Liver (tissue), 9 donors: Measurements from ENCODE around the gene ZNF716. TPM values are rescaled to one million over a fixed set of nuclear protein-coding genes. Genes with fewer than 3 reads are reported as not detected.

Experiments
- DNase-seq: peaks from one replicate; pipeline ENCODE4 v3.0.0-alpha.2; 2017; ENCODE audit warnings: low spot score
- H3K27ac ChIP-seq, 2 donors: one replicate each; pipeline ENCODE4 v1.7.0; 2013; ENCODE audit warnings: inconsistent platforms in 2 of 2, low read length in 2 of 2, control low read depth in 1 of 2, low read depth in 1 of 2, mild to moderate bottlenecking in 1 of 2
- H3K27me3 ChIP-seq, 4 donors: one replicate each; pipeline versions ENCODE4 v1.6.1 to v1.7.0; 2013; ENCODE audit warnings: low read length in 3 of 4, inconsistent platforms in 1 of 4, mild to moderate bottlenecking in 1 of 4, moderate library complexity in 1 of 4; ENCODE audit not compliant: control insufficient read depth in 4 of 4, insufficient read depth in 4 of 4
- H3K36me3 ChIP-seq, 4 donors: one replicate each; pipeline versions ENCODE4 v1.6.1 to v1.7.0; 2013; ENCODE audit warnings: low read length in 3 of 4, mild to moderate bottlenecking in 3 of 4, low read depth in 1 of 4, moderate library complexity in 1 of 4; ENCODE audit not compliant: control insufficient read depth in 4 of 4, insufficient read depth in 3 of 4
- H3K4me1 ChIP-seq, 4 donors: one replicate each; pipeline versions ENCODE4 v1.6.1 to v1.7.0; 2013; ENCODE audit warnings: low read length in 3 of 4, mild to moderate bottlenecking in 3 of 4, moderate library complexity in 1 of 4; ENCODE audit not compliant: control insufficient read depth in 4 of 4, insufficient read depth in 4 of 4
- H3K4me3 ChIP-seq, 3 donors: one replicate each; pipeline versions ENCODE4 v1.6.1 to v1.7.0; 2013; ENCODE audit warnings: low read length in 3 of 3, control low read depth in 1 of 3, low read depth in 1 of 3, mild to moderate bottlenecking in 1 of 3
- H3K9ac ChIP-seq, 2 donors: one replicate each; pipeline ENCODE4 v1.7.0; 2013; ENCODE audit warnings: low read length in 2 of 2, mild to moderate bottlenecking in 2 of 2, moderate library complexity in 2 of 2, control low read depth in 1 of 2, low read depth in 1 of 2
- H3K9me3 ChIP-seq, 4 donors: one replicate each; pipeline versions ENCODE4 v1.6.1 to v1.7.0; 2013; ENCODE audit warnings: low read length in 3 of 4; ENCODE audit not compliant: control insufficient read depth in 4 of 4
- EGR1 ChIP-seq, 2 donors: IDR thresholded peaks; 2 replicates each; pipeline ENCODE4 v1.6.1; 2016 to 2018; ENCODE audit warnings: antibody characterized with exemption in 2 of 2, low read depth in 2 of 2
- FOXA1 ChIP-seq: IDR thresholded peaks from 2 replicates; pipeline ENCODE4 v1.6.1; 2016; ENCODE audit warnings: antibody characterized with exemption
- NR2F2 ChIP-seq: IDR thresholded peaks from 2 replicates; pipeline ENCODE4 v1.6.1; 2016; ENCODE audit warnings: antibody characterized with exemption
- SP1 ChIP-seq: IDR thresholded peaks from 2 replicates; pipeline ENCODE4 v1.6.1; 2018; ENCODE audit warnings: antibody characterized with exemption, mild to moderate bottlenecking
- TAF1 ChIP-seq: conservative IDR thresholded peaks from 2 replicates; pipeline ENCODE4 v1.6.1; 2016; ENCODE audit warnings: antibody characterized with exemption, mild to moderate bottlenecking
- YY1 ChIP-seq: IDR thresholded peaks from 2 replicates; pipeline ENCODE4 v1.6.1; 2016; ENCODE audit warnings: antibody characterized with exemption, mild to moderate bottlenecking
- WGBS: extraction: QIAGEN DNeasy Blood & Tissue Kit; methylation state at CpG from one replicate; pipeline ENCODE4 v1.1.7; 2013; 5-methylcytosine and 5-hydroxymethylcytosine counted together
- polyA plus RNA-seq, 2 donors: library from polyadenylated mRNA; stranded (reverse) in 1 of 2; unstranded in 1 of 2; fragments of 200-250 nt in 1 of 2; fragments of >200 nt in 1 of 2; fragmentation: Nextera tagmentation in 1 of 2; extraction: Ambion mirVana in 1 of 2; gene quantifications; one replicate each; pipeline versions ENCODE4 v1.2.1 to v1.2.3, GENCODE V29; 2013 to 2015
- total RNA-seq, 2 donors: library from RNA; depleted of rRNA; stranded (reverse); fragments of >200 nt; gene quantifications; one replicate each; pipeline ENCODE4 v1.2.3, GENCODE V29; 2014
- TF ChIP-seq, protein P1 (sequence below): fragments of 150-350 bp; IDR thresholded peaks from 2 replicates; pipeline ENCODE4 v1.5.1; 2017; ENCODE audit warnings: improper control_type of control experiment, low read depth, low read length; ENCODE audit not compliant: missing input control
- TF ChIP-seq, protein P2 (sequence below): IDR thresholded peaks from 2 replicates; pipeline ENCODE4 v1.6.1; 2016; ENCODE audit warnings: antibody characterized with exemption, mild to moderate bottlenecking
- TF ChIP-seq, protein P3 (sequence below): IDR thresholded peaks from 2 replicates; pipeline ENCODE4 v1.6.1; 2016; ENCODE audit warnings: antibody characterized with exemption
- TF ChIP-seq, protein P4 (sequence below): IDR thresholded peaks from 2 replicates; pipeline ENCODE4 v1.6.1; 2016; ENCODE audit warnings: antibody characterized with exemption
- TF ChIP-seq, protein P5 (sequence below): IDR thresholded peaks from 2 replicates; pipeline ENCODE4 v1.6.1; 2016; ENCODE audit warnings: antibody characterized with exemption
- donor health status: healthy.
- donor health status: healthy.
- donor health status: healthy.
- donor health status: healthy.
- donor health status: healthy.

The ZNF716 gene
- total and polyA plus RNA-seq, 4 donors = not detected

DNA sequence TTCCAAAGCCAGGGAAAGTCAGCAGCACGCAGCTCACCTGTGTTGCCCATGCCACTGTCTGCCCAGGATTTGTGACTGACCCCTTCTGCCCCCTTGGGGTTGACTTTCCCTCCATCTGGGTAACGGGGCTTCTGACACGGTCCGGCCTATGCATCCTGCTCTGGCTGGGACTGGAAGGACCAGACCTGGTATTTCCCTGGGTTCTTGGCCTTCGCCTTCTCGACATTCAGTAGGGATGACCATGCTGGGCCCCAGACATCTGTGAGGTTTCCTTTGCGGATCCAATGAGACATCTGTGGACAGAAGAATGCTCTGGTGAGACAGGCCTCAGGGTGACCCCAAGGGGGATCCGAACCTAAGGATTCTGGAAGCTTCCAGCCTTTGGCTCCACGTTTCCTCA lies 34.2 kb upstream of the ZNF716 start:
- H3K36me3 ChIP-seq = peaks cover 0 to 2% (median 0%) of the 10 kb centered on the region in 4 donors
- no peaks in the 10 kb centered on the region for H3K27me3 ChIP-seq
- TF ChIP-seq, protein P1, sequence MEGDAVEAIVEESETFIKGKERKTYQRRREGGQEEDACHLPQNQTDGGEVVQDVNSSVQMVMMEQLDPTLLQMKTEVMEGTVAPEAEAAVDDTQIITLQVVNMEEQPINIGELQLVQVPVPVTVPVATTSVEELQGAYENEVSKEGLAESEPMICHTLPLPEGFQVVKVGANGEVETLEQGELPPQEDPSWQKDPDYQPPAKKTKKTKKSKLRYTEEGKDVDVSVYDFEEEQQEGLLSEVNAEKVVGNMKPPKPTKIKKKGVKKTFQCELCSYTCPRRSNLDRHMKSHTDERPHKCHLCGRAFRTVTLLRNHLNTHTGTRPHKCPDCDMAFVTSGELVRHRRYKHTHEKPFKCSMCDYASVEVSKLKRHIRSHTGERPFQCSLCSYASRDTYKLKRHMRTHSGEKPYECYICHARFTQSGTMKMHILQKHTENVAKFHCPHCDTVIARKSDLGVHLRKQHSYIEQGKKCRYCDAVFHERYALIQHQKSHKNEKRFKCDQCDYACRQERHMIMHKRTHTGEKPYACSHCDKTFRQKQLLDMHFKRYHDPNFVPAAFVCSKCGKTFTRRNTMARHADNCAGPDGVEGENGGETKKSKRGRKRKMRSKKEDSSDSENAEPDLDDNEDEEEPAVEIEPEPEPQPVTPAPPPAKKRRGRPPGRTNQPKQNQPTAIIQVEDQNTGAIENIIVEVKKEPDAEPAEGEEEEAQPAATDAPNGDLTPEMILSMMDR = no peak
- no peak for DNase-seq
- H3K27ac ChIP-seq = no peak overlapping the region
- WGBS = 72% methylated on average over 9 of the region's 9 CpGs
- H3K9ac ChIP-seq = no peak overlapping the region
- H3K9me3 ChIP-seq = peaks cover 0 to 4% (median 0%) of the 10 kb centered on the region in 4 donors
- no peak overlapping the region for H3K4me3 ChIP-seq
- no peaks in the 10 kb centered on the region for H3K4me1 ChIP-seq

DNA sequence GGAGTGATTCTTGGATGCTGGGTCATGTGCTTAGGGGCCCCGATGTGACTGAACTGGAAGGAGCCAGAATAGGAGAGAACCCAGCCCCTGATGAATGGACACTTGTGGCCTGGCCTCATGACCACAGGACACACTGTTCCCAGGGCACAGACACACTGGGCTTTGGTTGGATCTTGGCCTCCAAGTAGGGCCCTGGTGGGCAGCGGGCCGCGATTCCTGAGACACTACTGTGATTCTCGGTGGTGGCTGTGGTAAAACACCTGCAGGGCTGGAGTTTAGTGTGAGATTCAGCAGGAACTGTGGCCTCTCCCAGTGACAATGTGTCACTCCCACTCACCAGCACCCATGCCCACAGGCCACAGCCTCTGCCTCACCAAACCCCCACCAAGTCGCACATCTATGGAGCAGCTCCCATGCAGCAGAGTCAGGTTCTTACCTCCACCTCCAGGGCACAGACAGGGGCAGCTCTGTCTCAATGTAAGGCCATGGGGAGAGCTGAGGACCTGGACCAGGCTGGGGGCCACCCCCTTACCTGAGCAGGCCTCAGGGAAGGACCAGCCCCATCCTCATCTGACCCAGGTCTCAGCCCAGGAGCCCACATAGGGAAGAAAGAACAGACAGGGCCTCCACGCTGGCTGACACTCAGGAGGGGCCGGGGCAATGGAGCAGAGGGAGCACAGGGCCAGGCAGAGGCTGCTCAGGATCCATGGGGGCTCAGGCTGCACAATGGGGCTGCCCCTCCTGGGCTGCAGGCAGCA lies 33.2 kb upstream of the ZNF716 start:
- Histone ChIP-seq H3K36me3 (peaks cover 0 to 2% (median 0%) of the 10 kb centered on the region in 4 donors), H3K27me3 (no peaks in the 10 kb centered on the region), H3K27ac (no peak overlapping the region), H3K4me1 (no peaks in the 10 kb centered on the region), H3K9me3 (peaks cover 0 to 4% (median 0%) of the 10 kb centered on the region in 4 donors), H3K4me3 (no peak overlapping the region), H3K9ac (no peak overlapping the region)
- TF ChIP-seq, protein P2, sequence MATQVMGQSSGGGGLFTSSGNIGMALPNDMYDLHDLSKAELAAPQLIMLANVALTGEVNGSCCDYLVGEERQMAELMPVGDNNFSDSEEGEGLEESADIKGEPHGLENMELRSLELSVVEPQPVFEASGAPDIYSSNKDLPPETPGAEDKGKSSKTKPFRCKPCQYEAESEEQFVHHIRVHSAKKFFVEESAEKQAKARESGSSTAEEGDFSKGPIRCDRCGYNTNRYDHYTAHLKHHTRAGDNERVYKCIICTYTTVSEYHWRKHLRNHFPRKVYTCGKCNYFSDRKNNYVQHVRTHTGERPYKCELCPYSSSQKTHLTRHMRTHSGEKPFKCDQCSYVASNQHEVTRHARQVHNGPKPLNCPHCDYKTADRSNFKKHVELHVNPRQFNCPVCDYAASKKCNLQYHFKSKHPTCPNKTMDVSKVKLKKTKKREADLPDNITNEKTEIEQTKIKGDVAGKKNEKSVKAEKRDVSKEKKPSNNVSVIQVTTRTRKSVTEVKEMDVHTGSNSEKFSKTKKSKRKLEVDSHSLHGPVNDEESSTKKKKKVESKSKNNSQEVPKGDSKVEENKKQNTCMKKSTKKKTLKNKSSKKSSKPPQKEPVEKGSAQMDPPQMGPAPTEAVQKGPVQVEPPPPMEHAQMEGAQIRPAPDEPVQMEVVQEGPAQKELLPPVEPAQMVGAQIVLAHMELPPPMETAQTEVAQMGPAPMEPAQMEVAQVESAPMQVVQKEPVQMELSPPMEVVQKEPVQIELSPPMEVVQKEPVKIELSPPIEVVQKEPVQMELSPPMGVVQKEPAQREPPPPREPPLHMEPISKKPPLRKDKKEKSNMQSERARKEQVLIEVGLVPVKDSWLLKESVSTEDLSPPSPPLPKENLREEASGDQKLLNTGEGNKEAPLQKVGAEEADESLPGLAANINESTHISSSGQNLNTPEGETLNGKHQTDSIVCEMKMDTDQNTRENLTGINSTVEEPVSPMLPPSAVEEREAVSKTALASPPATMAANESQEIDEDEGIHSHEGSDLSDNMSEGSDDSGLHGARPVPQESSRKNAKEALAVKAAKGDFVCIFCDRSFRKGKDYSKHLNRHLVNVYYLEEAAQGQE = no peak
- no peak for TF ChIP-seq NR2F2
- TF ChIP-seq TAF1 = no peak
- TF ChIP-seq, protein P1 = no peak
- TF ChIP-seq, protein P3, sequence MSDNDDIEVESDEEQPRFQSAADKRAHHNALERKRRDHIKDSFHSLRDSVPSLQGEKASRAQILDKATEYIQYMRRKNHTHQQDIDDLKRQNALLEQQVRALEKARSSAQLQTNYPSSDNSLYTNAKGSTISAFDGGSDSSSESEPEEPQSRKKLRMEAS = no peak
- TF ChIP-seq, protein P4, sequence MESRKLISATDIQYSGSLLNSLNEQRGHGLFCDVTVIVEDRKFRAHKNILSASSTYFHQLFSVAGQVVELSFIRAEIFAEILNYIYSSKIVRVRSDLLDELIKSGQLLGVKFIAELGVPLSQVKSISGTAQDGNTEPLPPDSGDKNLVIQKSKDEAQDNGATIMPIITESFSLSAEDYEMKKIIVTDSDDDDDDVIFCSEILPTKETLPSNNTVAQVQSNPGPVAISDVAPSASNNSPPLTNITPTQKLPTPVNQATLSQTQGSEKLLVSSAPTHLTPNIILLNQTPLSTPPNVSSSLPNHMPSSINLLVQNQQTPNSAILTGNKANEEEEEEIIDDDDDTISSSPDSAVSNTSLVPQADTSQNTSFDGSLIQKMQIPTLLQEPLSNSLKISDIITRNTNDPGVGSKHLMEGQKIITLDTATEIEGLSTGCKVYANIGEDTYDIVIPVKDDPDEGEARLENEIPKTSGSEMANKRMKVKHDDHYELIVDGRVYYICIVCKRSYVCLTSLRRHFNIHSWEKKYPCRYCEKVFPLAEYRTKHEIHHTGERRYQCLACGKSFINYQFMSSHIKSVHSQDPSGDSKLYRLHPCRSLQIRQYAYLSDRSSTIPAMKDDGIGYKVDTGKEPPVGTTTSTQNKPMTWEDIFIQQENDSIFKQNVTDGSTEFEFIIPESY = no peak
- no peak for TF ChIP-seq EGR1 (IDR thresholded peaks at IDR 0.05; ENCODE audit: low read depth in 2 of 2)
- no peak for TF ChIP-seq SP1
- TF ChIP-seq, protein P5, sequence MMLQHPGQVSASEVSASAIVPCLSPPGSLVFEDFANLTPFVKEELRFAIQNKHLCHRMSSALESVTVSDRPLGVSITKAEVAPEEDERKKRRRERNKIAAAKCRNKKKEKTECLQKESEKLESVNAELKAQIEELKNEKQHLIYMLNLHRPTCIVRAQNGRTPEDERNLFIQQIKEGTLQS = no peak
- TF ChIP-seq YY1 = no peak
- TF ChIP-seq FOXA1 = no peak
- WGBS = 77% methylated on average over 8 of the region's 8 CpGs
- DNase-seq = no peak
